HG03095 (cell line): Measurements from ENCODE around the gene HMCN2.

Experiments
- ATAC-seq: cut with Tn5 transposase; IDR thresholded peaks from one replicate; pipeline ENCODE4 v1.9.1; 2021; ENCODE audit warnings: moderate library complexity; ENCODE audit not compliant: unreplicated experiment

The HMCN2 gene

GRCh38 chr9:130405657-130406257 lies 140.2 kb downstream of the HMCN2 start:
- no peak for ATAC-seq

- no peak for ATAC-seq
Observed at GRCh38 chr9:130406278-130406895, 140.8 kb downstream of the HMCN2 start.

- no peak for ATAC-seq
Observed at GRCh38 chr9:130407916-130408663, 142.5 kb downstream of the HMCN2 start.

- ATAC-seq: no peak
Observed at GRCh38 chr9:130408669-130409068, 143.1 kb downstream of the HMCN2 start.

- ATAC-seq: no peak
Observed at GRCh38 chr9:130409246-130409645, 143.7 kb downstream of the HMCN2 start.

GRCh38 chr9:130410443-130410842 lies 144.9 kb downstream of the HMCN2 start:
- no peak for ATAC-seq

GRCh38 chr9:130411566-130411915 lies 146.0 kb downstream of the HMCN2 start:
- no peak for ATAC-seq

GRCh38 chr9:130414081-130414731 lies 148.6 kb downstream of the HMCN2 start:
- ATAC-seq: no peak

- ATAC-seq: no peak
Observed at GRCh38 chr9:130414910-130415746, 149.6 kb downstream of the HMCN2 start.

- no peak for ATAC-seq
Observed at GRCh38 chr9:130417602-130418001, 152.0 kb downstream of the HMCN2 start.

GRCh38 chr9:130418776-130419175 lies 153.2 kb downstream of the HMCN2 start:
- no peak for ATAC-seq

- ATAC-seq: no peak
Observed at GRCh38 chr9:130419521-130420035, 154.0 kb downstream of the HMCN2 start.

GRCh38 chr9:130421154-130421801 lies 155.7 kb downstream of the HMCN2 start:
- ATAC-seq: no peak

- ATAC-seq: no peak
Observed at GRCh38 chr9:130421802-130422276, 156.3 kb downstream of the HMCN2 start.

GRCh38 chr9:130422546-130422945 lies 157.0 kb downstream of the HMCN2 start:
- ATAC-seq: no peak

GRCh38 chr9:130423272-130423671 lies 157.7 kb downstream of the HMCN2 start:
- no peak for ATAC-seq

- ATAC-seq: no peak
Observed at GRCh38 chr9:130424595-130425454, 159.3 kb downstream of the HMCN2 start.

- no peak for ATAC-seq
Observed at GRCh38 chr9:130425741-130426466, 160.3 kb downstream of the HMCN2 start.

GRCh38 chr9:130426467-130426773 lies 160.9 kb downstream of the HMCN2 start:
- no peak for ATAC-seq
